ENCODE measurements around the gene CCDC13. TPM values are rescaled to one million over a fixed set of nuclear protein-coding genes. Genes with fewer than 3 reads are reported as not detected.
A peak's percentile ranks its signal among the peaks of the same experiment; 100 is the strongest.

CCDC13 gene
- total and polyA plus RNA-seq, 2 experiments from 2014 or later: 0.27 to 0.45 TPM

DNA sequence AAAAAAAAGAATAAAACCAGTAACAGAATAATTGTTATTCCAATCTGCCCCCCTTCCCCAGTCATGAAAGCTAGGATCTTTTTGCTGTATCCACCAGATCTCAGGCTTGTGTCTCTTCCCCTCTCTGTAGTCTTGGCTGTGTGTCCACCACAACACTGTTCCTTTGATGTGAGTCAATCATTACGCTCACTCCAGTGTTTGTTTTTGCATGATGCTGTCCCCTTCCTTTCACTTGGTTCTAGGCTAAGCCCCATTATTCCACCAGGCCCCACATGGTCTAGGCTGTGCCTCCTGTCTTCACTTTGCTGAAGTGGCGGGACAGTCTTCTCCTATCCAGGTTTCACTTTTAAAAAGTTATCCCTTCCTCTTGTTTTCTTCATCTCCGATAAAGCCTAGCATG is 49.8 kb upstream of the CCDC13 start:
- ATAC-seq: no peak
- Histone ChIP-seq H3K79me2 (replicated peaks; ENCODE audit: insufficient read depth) (no peaks in the 10 kb centered on the region), H3K4me3 (no peak overlapping the region), H3K4me1 (ENCODE audit: insufficient read depth) (0 out of 2 replicates have a peak, but pooled peaks cover 5% of the 10 kb centered on the region), H3K27me3 (ENCODE audit: insufficient read depth) (no peaks in the 10 kb centered on the region), H3K36me3 (ENCODE audit: insufficient read depth) (no peaks in the 10 kb centered on the region), H3K27ac (ENCODE audit: low read depth) (no peak overlapping the region), H4K20me1 (replicated peaks; ENCODE audit: insufficient read depth) (no peaks in the 10 kb centered on the region), H3K9me2 (ENCODE audit: insufficient read depth) (no peaks in the 10 kb centered on the region), H3K4me2 (no peak overlapping the region), H3F3A (replicated peaks; ENCODE audit: low read depth) (no peaks in the 10 kb centered on the region), H2AFZ (peak overlapping the region; percentile 87)
- Mint-ChIP-seq H3K27ac (no peak overlapping the region), H3K27me3 (ENCODE audit: insufficient read depth, low read depth, poor library complexity) (peaks cover 4% of the 10 kb centered on the region), H3K9me3 (no peaks in the 10 kb centered on the region; the same call in 2 of the 3 replicates), H3K4me1 (peaks cover 8% of the 10 kb centered on the region; the same call in 2 of the 3 replicates), H3K4me3 (no peak overlapping the region), H3K36me3 (ENCODE audit: low read depth) (no peaks in the 10 kb centered on the region)
- DNase-seq (ENCODE audit: low spot score): no peak
- TF ChIP-seq ZNF331 (CRISPR knock-in tag; IDR thresholded peaks at IDR 0.05; ENCODE audit: low read depth) (no peak), JUNB (IDR thresholded peaks at IDR 0.05; ENCODE audit: unreplicated experiment) (no peak), NANOG (IDR thresholded peaks at IDR 0.05; ENCODE audit: borderline replicate concordance) (no peak), ZNF114 (CRISPR knock-in tag; IDR thresholded peaks at IDR 0.05) (no peak)
- TF ChIP-seq, protein P1, sequence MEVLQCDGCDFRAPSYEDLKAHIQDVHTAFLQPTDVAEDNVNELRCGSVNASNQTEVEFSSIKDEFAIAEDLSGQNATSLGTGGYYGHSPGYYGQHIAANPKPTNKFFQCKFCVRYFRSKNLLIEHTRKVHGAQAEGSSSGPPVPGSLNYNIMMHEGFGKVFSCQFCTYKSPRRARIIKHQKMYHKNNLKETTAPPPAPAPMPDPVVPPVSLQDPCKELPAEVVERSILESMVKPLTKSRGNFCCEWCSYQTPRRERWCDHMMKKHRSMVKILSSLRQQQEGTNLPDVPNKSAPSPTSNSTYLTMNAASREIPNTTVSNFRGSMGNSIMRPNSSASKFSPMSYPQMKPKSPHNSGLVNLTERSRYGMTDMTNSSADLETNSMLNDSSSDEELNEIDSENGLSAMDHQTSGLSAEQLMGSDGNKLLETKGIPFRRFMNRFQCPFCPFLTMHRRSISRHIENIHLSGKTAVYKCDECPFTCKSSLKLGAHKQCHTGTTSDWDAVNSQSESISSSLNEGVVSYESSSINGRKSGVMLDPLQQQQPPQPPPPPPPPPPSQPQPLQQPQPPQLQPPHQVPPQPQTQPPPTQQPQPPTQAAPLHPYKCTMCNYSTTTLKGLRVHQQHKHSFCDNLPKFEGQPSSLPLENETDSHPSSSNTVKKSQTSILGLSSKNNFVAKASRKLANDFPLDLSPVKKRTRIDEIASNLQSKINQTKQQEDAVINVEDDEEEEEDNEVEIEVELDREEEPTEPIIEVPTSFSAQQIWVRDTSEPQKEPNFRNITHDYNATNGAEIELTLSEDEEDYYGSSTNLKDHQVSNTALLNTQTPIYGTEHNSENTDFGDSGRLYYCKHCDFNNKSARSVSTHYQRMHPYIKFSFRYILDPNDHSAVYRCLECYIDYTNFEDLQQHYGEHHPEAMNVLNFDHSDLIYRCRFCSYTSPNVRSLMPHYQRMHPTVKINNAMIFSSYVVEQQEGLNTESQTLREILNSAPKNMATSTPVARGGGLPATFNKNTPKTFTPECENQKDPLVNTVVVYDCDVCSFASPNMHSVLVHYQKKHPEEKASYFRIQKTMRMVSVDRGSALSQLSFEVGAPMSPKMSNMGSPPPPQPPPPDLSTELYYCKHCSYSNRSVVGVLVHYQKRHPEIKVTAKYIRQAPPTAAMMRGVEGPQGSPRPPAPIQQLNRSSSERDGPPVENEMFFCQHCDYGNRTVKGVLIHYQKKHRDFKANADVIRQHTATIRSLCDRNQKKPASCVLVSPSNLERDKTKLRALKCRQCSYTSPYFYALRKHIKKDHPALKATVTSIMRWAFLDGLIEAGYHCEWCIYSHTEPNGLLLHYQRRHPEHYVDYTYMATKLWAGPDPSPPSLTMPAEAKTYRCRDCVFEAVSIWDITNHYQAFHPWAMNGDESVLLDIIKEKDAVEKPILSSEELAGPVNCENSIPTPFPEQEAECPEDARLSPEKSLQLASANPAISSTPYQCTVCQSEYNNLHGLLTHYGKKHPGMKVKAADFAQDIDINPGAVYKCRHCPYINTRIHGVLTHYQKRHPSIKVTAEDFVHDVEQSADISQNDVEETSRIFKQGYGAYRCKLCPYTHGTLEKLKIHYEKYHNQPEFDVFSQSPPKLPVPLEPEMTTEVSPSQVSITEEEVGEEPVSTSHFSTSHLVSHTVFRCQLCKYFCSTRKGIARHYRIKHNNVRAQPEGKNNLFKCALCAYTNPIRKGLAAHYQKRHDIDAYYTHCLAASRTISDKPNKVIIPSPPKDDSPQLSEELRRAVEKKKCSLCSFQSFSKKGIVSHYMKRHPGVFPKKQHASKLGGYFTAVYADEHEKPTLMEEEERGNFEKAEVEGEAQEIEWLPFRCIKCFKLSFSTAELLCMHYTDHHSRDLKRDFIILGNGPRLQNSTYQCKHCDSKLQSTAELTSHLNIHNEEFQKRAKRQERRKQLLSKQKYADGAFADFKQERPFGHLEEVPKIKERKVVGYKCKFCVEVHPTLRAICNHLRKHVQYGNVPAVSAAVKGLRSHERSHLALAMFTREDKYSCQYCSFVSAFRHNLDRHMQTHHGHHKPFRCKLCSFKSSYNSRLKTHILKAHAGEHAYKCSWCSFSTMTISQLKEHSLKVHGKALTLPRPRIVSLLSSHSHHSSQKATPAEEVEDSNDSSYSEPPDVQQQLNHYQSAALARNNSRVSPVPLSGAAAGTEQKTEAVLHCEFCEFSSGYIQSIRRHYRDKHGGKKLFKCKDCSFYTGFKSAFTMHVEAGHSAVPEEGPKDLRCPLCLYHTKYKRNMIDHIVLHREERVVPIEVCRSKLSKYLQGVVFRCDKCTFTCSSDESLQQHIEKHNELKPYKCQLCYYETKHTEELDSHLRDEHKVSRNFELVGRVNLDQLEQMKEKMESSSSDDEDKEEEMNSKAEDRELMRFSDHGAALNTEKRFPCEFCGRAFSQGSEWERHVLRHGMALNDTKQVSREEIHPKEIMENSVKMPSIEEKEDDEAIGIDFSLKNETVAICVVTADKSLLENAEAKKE (CRISPR knock-in tag; IDR thresholded peaks at IDR 0.05): no peak
- TF ChIP-seq, protein P2, sequence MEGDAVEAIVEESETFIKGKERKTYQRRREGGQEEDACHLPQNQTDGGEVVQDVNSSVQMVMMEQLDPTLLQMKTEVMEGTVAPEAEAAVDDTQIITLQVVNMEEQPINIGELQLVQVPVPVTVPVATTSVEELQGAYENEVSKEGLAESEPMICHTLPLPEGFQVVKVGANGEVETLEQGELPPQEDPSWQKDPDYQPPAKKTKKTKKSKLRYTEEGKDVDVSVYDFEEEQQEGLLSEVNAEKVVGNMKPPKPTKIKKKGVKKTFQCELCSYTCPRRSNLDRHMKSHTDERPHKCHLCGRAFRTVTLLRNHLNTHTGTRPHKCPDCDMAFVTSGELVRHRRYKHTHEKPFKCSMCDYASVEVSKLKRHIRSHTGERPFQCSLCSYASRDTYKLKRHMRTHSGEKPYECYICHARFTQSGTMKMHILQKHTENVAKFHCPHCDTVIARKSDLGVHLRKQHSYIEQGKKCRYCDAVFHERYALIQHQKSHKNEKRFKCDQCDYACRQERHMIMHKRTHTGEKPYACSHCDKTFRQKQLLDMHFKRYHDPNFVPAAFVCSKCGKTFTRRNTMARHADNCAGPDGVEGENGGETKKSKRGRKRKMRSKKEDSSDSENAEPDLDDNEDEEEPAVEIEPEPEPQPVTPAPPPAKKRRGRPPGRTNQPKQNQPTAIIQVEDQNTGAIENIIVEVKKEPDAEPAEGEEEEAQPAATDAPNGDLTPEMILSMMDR (conservative IDR thresholded peaks at IDR 0.05; ENCODE audit: low read depth in 2 of 2): no peak
- TF ChIP-seq, protein P3, sequence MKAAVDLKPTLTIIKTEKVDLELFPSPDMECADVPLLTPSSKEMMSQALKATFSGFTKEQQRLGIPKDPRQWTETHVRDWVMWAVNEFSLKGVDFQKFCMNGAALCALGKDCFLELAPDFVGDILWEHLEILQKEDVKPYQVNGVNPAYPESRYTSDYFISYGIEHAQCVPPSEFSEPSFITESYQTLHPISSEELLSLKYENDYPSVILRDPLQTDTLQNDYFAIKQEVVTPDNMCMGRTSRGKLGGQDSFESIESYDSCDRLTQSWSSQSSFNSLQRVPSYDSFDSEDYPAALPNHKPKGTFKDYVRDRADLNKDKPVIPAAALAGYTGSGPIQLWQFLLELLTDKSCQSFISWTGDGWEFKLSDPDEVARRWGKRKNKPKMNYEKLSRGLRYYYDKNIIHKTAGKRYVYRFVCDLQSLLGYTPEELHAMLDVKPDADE (IDR thresholded peaks at IDR 0.05): no peak
